Endothelial cell of umbilical vein (primary cell): ENCODE results near the gene SLC37A1.

Experiments
- CTCF ChIP-seq, 2 donors: IDR thresholded peaks; 1 replicate in 1 of 2; 2 replicates in 1 of 2; pipeline ENCODE4 v1.5.1; 2011; ENCODE audit warnings: low read length in 2 of 2, mild to moderate bottlenecking in 2 of 2, moderate library complexity in 2 of 2, control low read depth in 1 of 2, inconsistent platforms in 1 of 2, low read depth in 1 of 2; ENCODE audit not compliant: insufficient read depth in 1 of 2; ENCODE audit errors: extremely low read depth in 1 of 2
- TF ChIP-seq, protein P1 (sequence below): IDR thresholded peaks from 2 replicates; pipeline ENCODE4 v1.6.1; 2011; ENCODE audit not compliant: insufficient read depth, insufficient read length

DNA sequence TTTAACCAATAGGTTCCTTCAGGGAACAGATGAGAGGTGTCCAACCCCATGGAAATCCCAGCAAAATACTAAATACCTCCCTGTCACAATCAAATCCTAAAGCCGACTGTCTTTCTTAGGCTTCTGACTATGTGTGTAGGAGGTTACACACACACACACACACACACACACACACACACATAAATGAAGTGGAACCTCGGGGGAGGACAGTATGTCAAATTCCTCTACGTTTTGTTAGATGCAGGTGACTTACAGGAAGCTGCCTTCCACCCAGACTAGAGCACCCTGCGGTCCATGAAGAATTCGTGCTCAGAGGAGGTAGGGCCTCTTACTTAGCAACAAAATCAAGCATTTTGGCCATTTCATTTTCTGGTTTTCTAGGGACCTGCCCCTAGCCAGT, 34.1 kb upstream of the SLC37A1 start:
- TF ChIP-seq, protein P1, sequence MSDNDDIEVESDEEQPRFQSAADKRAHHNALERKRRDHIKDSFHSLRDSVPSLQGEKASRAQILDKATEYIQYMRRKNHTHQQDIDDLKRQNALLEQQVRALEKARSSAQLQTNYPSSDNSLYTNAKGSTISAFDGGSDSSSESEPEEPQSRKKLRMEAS, result no peak
- TF ChIP-seq CTCF (IDR thresholded peaks at IDR 0.05; ENCODE audit: extremely low read depth in 1 of 2, insufficient read depth in 1 of 2, low read depth in 1 of 2, low read length in 2 of 2), result no peak
